DOHH2 (cell line): ENCODE data around the gene MAPKAPK2.

Source experiments
- H3F3A ChIP-seq: fragments of 200-600 bp; sonication (generic), shearing (Covaris generic); 2 replicates; pipeline ENCODE4 v1.6.0; 2016; ENCODE audit warnings: antibody characterized with exemption, mild to moderate bottlenecking; ENCODE audit not compliant: control insufficient read depth, insufficient read depth
- H3K27ac ChIP-seq: fragments of 200-600 bp; sonication (generic); 2 replicates; pipeline ENCODE4 v1.5.1; 2014; ENCODE audit warnings: low read depth, mild to moderate bottlenecking, low read length, moderate library complexity
- H3K27me3 ChIP-seq: fragments of 200-600 bp; sonication (generic); 2 replicates; pipeline ENCODE4 v1.6.1; 2014; ENCODE audit warnings: mild to moderate bottlenecking, low read length, mixed read lengths; ENCODE audit not compliant: control insufficient read depth
- H3K36me3 ChIP-seq: fragments of 200-600 bp; sonication (generic); 2 replicates; pipeline ENCODE4 v1.6.1; 2014; ENCODE audit warnings: mild to moderate bottlenecking, low read length, moderate library complexity, mixed read lengths; ENCODE audit not compliant: control insufficient read depth
- H3K4me1 ChIP-seq: fragments of 200-600 bp; sonication (generic); 2 replicates; pipeline ENCODE4 v1.6.1; 2014; ENCODE audit warnings: mild to moderate bottlenecking, low read length, mixed read lengths; ENCODE audit not compliant: control insufficient read depth
- H3K4me2 ChIP-seq: fragments of 200-600 bp; sonication (generic); 2 replicates; pipeline ENCODE4 v1.6.0; 2014; ENCODE audit warnings: mild to moderate bottlenecking, low read length, moderate library complexity
- H3K4me3 ChIP-seq: fragments of 200-600 bp; sonication (generic); 2 replicates; pipeline ENCODE4 v1.5.1; 2014; ENCODE audit warnings: mild to moderate bottlenecking, low read length, mixed read lengths
- H3K79me2 ChIP-seq: fragments of 200-600 bp; sonication (generic); 2 replicates; pipeline ENCODE4 v1.6.1; 2014; ENCODE audit warnings: mild to moderate bottlenecking, low read length, mixed read lengths; ENCODE audit not compliant: control insufficient read depth
- H3K9me2 ChIP-seq: fragments of 200-600 bp; sonication (generic); replicated peaks from 2 replicates; pipeline ENCODE4 v1.6.1; 2014; ENCODE audit warnings: mild to moderate bottlenecking, low read length, mixed read lengths; ENCODE audit not compliant: control insufficient read depth
- H3K9me3 ChIP-seq: fragments of 200-600 bp; sonication (generic); 2 replicates; pipeline ENCODE4 v1.6.1; 2014; ENCODE audit warnings: antibody characterized with exemption, low read length, mixed read lengths; ENCODE audit not compliant: control insufficient read depth, insufficient read depth
- H4K20me1 ChIP-seq: fragments of 200-600 bp; sonication (generic); 2 replicates; pipeline ENCODE4 v1.6.0; 2014; ENCODE audit warnings: low read depth, mild to moderate bottlenecking, antibody characterized with exemption, low read length, moderate library complexity; ENCODE audit not compliant: control insufficient read depth, insufficient read depth
- EZH2phosphoT487 ChIP-seq: fragments of 200-600 bp; sonication (generic); IDR thresholded peaks from 2 replicates; pipeline ENCODE4 v1.6.1; 2017; ENCODE audit warnings: borderline replicate concordance, mild to moderate bottlenecking, antibody characterized with exemption, low read length, moderate library complexity, mixed read lengths
- TF ChIP-seq, protein P1 (sequence below): fragments of 200-600 bp; sonication (generic); IDR thresholded peaks from one replicate; pipeline ENCODE4 v1.5.1; 2014; ENCODE audit warnings: antibody characterized with exemption, mild to moderate bottlenecking, low read depth, low read length; ENCODE audit not compliant: poor library complexity, severe bottlenecking

The MAPKAPK2 gene

DNA sequence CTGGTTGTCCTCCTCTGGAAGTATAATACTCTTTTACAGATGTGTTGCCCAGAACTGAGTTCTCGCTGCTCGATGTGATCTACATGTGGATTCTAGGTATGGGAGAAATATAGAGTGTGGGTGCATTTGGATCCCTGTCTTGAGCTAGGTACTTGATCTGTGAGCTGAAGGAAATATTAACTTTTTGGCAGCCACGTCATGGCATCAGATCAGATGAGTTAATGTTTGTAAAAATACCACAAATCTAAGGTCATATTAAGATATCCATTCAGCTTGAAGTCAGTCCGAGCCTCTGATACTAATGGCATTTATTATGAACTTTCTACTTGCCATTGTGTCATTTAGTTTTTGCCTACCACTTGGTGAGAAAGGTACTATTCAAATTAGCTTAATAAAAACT, 24.6 kb downstream of the MAPKAPK2 start:
- Histone ChIP-seq H4K20me1 (peaks cover 38% of the 10 kb centered on the region; the same call in 1 of the 2 replicates), H3K79me2 (peaks cover 89% of the 10 kb centered on the region), H3K9me2 (no peaks in the 10 kb centered on the region), H3F3A (no peaks in the 10 kb centered on the region), H3K4me2 (no peak overlapping the region), H3K4me3 (no peak overlapping the region), H3K9me3 (no peaks in the 10 kb centered on the region), H3K27ac (no peak overlapping the region), H3K27me3 (no peaks in the 10 kb centered on the region), H3K36me3 (no peaks in the 10 kb centered on the region), H3K4me1 (peaks cover 42% of the 10 kb centered on the region)
- no peak for TF ChIP-seq EZH2phosphoT487
- TF ChIP-seq, protein P1, sequence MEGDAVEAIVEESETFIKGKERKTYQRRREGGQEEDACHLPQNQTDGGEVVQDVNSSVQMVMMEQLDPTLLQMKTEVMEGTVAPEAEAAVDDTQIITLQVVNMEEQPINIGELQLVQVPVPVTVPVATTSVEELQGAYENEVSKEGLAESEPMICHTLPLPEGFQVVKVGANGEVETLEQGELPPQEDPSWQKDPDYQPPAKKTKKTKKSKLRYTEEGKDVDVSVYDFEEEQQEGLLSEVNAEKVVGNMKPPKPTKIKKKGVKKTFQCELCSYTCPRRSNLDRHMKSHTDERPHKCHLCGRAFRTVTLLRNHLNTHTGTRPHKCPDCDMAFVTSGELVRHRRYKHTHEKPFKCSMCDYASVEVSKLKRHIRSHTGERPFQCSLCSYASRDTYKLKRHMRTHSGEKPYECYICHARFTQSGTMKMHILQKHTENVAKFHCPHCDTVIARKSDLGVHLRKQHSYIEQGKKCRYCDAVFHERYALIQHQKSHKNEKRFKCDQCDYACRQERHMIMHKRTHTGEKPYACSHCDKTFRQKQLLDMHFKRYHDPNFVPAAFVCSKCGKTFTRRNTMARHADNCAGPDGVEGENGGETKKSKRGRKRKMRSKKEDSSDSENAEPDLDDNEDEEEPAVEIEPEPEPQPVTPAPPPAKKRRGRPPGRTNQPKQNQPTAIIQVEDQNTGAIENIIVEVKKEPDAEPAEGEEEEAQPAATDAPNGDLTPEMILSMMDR, result no peak

DNA sequence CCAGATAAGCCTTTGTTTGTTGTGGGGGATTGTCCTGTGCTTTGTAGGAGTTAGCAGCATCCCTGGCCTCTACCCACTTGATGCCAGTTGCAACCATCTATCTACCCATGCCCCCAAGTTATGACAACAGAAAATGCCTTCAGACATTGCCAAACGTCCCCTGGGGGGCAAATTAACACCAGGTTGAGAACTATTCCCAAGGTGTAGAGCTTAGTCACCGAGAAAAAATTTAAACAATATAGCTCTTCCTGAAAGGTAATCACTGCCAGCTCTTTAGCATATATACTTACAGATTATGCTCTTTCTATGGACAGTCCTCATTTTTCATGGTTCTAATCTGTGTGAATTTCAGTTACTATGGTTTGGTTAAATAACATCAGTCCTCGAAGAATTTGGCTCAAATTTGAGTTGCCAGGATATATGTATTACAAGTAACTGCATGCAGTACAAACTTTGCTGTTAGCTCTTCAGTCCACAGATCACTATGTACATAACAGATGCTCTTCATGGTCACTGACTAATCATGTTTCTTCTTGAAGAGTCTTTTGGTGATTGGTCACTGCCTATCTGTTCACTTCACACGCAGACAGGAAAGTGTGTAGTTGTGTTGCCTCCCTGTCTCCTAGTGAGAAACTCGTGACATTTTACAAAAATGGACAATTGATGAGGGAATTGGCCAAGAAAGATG, 25.2 kb downstream of the MAPKAPK2 start:
- Histone ChIP-seq H3K9me3 (no peaks in the 10 kb centered on the region), H3K4me1 (peaks cover 39% of the 10 kb centered on the region), H3K4me2 (no peak overlapping the region), H3K36me3 (no peaks in the 10 kb centered on the region), H3F3A (no peaks in the 10 kb centered on the region), H4K20me1 (peaks cover 38% of the 10 kb centered on the region; the same call in 1 of the 2 replicates), H3K9me2 (no peaks in the 10 kb centered on the region), H3K27me3 (no peaks in the 10 kb centered on the region), H3K79me2 (peaks cover 89% of the 10 kb centered on the region), H3K4me3 (no peak overlapping the region), H3K27ac (no peak overlapping the region)
- no peak for TF ChIP-seq EZH2phosphoT487
- TF ChIP-seq, protein P1, result no peak

DNA sequence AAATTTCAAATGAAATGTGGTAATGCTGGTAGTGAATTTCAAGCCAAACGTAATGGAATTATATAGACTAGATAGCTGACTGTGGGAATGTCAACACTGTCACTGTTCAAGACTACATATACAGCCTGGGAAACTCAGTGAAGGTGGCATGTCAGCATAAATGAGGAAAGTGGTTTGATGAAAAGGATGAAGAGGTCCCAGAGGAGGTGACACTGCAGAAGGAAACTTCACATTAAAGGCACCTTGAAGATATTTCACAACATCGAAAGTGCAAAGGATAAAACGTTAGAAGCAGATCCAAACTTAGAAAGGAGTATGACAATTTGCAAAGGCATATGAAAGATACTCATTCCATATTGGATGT, 25.7 kb downstream of the MAPKAPK2 start:
- Histone ChIP-seq H3K9me2 (no peaks in the 10 kb centered on the region), H3K9me3 (no peaks in the 10 kb centered on the region), H4K20me1 (peaks cover 34% of the 10 kb centered on the region; the same call in 1 of the 2 replicates), H3K27me3 (no peaks in the 10 kb centered on the region), H3K36me3 (no peaks in the 10 kb centered on the region), H3K4me3 (no peak overlapping the region), H3K4me1 (peaks cover 42% of the 10 kb centered on the region), H3K4me2 (no peak overlapping the region), H3K27ac (no peak overlapping the region), H3F3A (no peaks in the 10 kb centered on the region), H3K79me2 (peaks cover 89% of the 10 kb centered on the region)
- TF ChIP-seq, protein P1, result no peak
- no peak for TF ChIP-seq EZH2phosphoT487
